ENCODE measurements around the gene GGCX.
A peak's percentile ranks its signal among the peaks of the same experiment; 100 is the strongest.

Gene GGCX

DNA sequence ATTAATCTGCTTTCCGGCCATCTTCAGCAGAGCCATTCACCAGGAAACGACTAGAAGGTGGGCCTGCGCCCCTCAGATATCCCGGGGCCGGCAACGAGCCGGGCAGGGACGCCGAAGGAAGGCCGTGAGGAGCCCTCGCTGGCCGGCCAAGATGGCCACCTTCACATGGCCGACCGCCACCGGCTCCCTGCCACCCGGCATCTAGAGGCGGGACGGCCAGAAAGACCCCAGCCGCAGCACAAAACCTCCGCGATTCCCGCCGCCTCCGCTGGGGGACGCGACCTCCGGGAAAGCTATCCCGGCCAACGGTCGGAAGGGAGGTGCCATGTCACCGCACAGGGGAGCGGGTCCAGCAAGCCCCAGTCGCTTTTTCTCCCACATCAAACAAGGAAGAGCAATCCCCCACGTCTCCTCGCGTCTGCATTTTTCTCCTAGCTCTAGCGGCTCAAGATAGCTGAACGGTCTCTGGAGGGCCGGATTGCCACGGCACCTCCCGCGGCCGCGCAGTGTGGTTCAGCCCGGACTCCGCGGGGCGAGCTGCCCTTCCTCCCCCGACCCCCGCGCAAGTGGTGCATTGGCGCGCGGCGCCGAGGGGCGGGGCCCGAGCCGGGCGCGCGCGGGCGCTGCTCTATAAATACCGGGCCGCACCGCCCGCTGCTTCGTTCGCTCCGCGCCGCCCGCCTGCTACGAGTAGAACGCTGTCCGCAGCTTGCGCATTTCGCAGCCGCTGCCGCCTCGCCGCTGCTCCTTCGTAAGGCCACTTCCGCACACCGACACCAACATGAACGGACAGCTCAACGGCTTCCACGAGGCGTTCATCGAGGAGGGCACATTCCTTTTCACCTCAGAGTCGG is 22.6 kb downstream of the GGCX start, which contains the start of gene MAT2A (continued):
- TF ChIP-seq, protein P1, sequence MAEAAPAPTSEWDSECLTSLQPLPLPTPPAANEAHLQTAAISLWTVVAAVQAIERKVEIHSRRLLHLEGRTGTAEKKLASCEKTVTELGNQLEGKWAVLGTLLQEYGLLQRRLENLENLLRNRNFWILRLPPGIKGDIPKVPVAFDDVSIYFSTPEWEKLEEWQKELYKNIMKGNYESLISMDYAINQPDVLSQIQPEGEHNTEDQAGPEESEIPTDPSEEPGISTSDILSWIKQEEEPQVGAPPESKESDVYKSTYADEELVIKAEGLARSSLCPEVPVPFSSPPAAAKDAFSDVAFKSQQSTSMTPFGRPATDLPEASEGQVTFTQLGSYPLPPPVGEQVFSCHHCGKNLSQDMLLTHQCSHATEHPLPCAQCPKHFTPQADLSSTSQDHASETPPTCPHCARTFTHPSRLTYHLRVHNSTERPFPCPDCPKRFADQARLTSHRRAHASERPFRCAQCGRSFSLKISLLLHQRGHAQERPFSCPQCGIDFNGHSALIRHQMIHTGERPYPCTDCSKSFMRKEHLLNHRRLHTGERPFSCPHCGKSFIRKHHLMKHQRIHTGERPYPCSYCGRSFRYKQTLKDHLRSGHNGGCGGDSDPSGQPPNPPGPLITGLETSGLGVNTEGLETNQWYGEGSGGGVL (tag by site-specific recombination; IDR thresholded peaks at IDR 0.05), result peak; percentile 79
- TF ChIP-seq ZNF555 (tag by site-specific recombination; conservative IDR thresholded peaks at IDR 0.05), result no peak
- TF ChIP-seq OSR2 (tag by site-specific recombination; IDR thresholded peaks at IDR 0.05), result no peak
- no peak for TF ChIP-seq ZNF350 (tag by site-specific recombination; IDR thresholded peaks at IDR 0.05)
- TF ChIP-seq ZNF660 (tag by site-specific recombination; IDR thresholded peaks at IDR 0.05), result no peak; the same call in 1 of the 2 replicates
- TF ChIP-seq ZBTB20 (tag by site-specific recombination; IDR thresholded peaks at IDR 0.05), result 0 out of 2 replicates have a peak, but pooled peaks have one; percentile 52
- no peak for TF ChIP-seq ZNF791 (tag by site-specific recombination; IDR thresholded peaks at IDR 0.05)
- TF ChIP-seq ZNF701 (tag by site-specific recombination; IDR thresholded peaks at IDR 0.05), result no peak
- TF ChIP-seq ZNF792 (tag by site-specific recombination; IDR thresholded peaks at IDR 0.05), result no peak
- TF ChIP-seq ZNF433 (tag by site-specific recombination; IDR thresholded peaks at IDR 0.05; ENCODE audit: low read depth), result no peak
- no peak for TF ChIP-seq KLF9 (tag by site-specific recombination; IDR thresholded peaks at IDR 0.05; ENCODE audit: low read depth)
- TF ChIP-seq ZNF202 (tag by site-specific recombination; IDR thresholded peaks at IDR 0.05; ENCODE audit: borderline replicate concordance), result no peak
- no peak; the same call in 1 of the 2 replicates for TF ChIP-seq EGR2 (tag by site-specific recombination; IDR thresholded peaks at IDR 0.05; ENCODE audit: low read depth)
- 0 out of 2 replicates have a peak, but pooled peaks have one; percentile 32 for TF ChIP-seq HOXD13 (CRISPR knock-in tag; IDR thresholded peaks at IDR 0.05; ENCODE audit: borderline replicate concordance)
- no peak for TF ChIP-seq ZNF776 (tag by site-specific recombination; IDR thresholded peaks at IDR 0.05; ENCODE audit: borderline replicate concordance)
- no peak for TF ChIP-seq GFI1B (tag by site-specific recombination; IDR thresholded peaks at IDR 0.05)
- TF ChIP-seq ZFP37 (tag by site-specific recombination; IDR thresholded peaks at IDR 0.05), result peak; percentile 22; the same call in 1 of the 2 replicates
- TF ChIP-seq, protein P2, sequence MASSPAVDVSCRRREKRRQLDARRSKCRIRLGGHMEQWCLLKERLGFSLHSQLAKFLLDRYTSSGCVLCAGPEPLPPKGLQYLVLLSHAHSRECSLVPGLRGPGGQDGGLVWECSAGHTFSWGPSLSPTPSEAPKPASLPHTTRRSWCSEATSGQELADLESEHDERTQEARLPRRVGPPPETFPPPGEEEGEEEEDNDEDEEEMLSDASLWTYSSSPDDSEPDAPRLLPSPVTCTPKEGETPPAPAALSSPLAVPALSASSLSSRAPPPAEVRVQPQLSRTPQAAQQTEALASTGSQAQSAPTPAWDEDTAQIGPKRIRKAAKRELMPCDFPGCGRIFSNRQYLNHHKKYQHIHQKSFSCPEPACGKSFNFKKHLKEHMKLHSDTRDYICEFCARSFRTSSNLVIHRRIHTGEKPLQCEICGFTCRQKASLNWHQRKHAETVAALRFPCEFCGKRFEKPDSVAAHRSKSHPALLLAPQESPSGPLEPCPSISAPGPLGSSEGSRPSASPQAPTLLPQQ (tag by site-specific recombination; IDR thresholded peaks at IDR 0.05), result peak; percentile 73; the same call in 1 of the 2 replicates
- TF ChIP-seq, protein P3, sequence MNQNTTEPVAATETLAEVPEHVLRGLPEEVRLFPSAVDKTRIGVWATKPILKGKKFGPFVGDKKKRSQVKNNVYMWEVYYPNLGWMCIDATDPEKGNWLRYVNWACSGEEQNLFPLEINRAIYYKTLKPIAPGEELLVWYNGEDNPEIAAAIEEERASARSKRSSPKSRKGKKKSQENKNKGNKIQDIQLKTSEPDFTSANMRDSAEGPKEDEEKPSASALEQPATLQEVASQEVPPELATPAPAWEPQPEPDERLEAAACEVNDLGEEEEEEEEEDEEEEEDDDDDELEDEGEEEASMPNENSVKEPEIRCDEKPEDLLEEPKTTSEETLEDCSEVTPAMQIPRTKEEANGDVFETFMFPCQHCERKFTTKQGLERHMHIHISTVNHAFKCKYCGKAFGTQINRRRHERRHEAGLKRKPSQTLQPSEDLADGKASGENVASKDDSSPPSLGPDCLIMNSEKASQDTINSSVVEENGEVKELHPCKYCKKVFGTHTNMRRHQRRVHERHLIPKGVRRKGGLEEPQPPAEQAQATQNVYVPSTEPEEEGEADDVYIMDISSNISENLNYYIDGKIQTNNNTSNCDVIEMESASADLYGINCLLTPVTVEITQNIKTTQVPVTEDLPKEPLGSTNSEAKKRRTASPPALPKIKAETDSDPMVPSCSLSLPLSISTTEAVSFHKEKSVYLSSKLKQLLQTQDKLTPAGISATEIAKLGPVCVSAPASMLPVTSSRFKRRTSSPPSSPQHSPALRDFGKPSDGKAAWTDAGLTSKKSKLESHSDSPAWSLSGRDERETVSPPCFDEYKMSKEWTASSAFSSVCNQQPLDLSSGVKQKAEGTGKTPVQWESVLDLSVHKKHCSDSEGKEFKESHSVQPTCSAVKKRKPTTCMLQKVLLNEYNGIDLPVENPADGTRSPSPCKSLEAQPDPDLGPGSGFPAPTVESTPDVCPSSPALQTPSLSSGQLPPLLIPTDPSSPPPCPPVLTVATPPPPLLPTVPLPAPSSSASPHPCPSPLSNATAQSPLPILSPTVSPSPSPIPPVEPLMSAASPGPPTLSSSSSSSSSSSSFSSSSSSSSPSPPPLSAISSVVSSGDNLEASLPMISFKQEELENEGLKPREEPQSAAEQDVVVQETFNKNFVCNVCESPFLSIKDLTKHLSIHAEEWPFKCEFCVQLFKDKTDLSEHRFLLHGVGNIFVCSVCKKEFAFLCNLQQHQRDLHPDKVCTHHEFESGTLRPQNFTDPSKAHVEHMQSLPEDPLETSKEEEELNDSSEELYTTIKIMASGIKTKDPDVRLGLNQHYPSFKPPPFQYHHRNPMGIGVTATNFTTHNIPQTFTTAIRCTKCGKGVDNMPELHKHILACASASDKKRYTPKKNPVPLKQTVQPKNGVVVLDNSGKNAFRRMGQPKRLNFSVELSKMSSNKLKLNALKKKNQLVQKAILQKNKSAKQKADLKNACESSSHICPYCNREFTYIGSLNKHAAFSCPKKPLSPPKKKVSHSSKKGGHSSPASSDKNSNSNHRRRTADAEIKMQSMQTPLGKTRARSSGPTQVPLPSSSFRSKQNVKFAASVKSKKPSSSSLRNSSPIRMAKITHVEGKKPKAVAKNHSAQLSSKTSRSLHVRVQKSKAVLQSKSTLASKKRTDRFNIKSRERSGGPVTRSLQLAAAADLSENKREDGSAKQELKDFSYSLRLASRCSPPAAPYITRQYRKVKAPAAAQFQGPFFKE (tag by site-specific recombination; IDR thresholded peaks at IDR 0.05; ENCODE audit: borderline replicate concordance), result no peak
- TF ChIP-seq ZFP69B (tag by site-specific recombination; IDR thresholded peaks at IDR 0.05), result peak; percentile 45
- TF ChIP-seq GLI2 (tag by site-specific recombination; IDR thresholded peaks at IDR 0.05; ENCODE audit: borderline replicate concordance, low read depth), result peak; percentile 14; the same call in 1 of the 2 replicates
- TF ChIP-seq SP3 (tag by site-specific recombination; IDR thresholded peaks at IDR 0.05), result peak; percentile 69
- TF ChIP-seq, protein P4, sequence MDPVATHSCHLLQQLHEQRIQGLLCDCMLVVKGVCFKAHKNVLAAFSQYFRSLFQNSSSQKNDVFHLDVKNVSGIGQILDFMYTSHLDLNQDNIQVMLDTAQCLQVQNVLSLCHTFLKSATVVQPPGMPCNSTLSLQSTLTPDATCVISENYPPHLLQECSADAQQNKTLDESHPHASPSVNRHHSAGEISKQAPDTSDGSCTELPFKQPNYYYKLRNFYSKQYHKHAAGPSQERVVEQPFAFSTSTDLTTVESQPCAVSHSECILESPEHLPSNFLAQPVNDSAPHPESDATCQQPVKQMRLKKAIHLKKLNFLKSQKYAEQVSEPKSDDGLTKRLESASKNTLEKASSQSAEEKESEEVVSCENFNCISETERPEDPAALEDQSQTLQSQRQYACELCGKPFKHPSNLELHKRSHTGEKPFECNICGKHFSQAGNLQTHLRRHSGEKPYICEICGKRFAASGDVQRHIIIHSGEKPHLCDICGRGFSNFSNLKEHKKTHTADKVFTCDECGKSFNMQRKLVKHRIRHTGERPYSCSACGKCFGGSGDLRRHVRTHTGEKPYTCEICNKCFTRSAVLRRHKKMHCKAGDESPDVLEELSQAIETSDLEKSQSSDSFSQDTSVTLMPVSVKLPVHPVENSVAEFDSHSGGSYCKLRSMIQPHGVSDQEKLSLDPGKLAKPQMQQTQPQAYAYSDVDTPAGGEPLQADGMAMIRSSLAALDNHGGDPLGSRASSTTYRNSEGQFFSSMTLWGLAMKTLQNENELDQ (tag by site-specific recombination; IDR thresholded peaks at IDR 0.05; ENCODE audit: low read depth), result peak; percentile 66; the same call in 1 of the 2 replicates
- TF ChIP-seq, protein P5, sequence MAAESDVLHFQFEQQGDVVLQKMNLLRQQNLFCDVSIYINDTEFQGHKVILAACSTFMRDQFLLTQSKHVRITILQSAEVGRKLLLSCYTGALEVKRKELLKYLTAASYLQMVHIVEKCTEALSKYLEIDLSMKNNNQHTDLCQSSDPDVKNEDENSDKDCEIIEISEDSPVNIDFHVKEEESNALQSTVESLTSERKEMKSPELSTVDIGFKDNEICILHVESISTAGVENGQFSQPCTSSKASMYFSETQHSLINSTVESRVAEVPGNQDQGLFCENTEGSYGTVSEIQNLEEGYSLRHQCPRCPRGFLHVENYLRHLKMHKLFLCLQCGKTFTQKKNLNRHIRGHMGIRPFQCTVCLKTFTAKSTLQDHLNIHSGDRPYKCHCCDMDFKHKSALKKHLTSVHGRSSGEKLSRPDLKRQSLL (tag by site-specific recombination; IDR thresholded peaks at IDR 0.05), result no peak
- TF ChIP-seq ZSCAN16 (tag by site-specific recombination; IDR thresholded peaks at IDR 0.05), result no peak
- TF ChIP-seq ZEB2 (tag by site-specific recombination; IDR thresholded peaks at IDR 0.05), result peak; percentile 77
- TF ChIP-seq ZNF366 (tag by site-specific recombination; conservative IDR thresholded peaks at IDR 0.05), result 0 out of 2 replicates have a peak, but pooled peaks have one; percentile 19

Data from HEK293 (cell line).